ENCODE data around the gene CHAC1. TPM values are rescaled to one million over a fixed set of nuclear protein-coding genes. Genes with fewer than 3 reads are reported as not detected.
A peak's percentile ranks its signal among the peaks of the same experiment; 100 is the strongest.

CHAC1 gene
- total RNA-seq, 1 donor from 2014 or later, result 0.58 TPM

- DNase-seq (ENCODE audit: low spot score), result no peak
- no peak for ATAC-seq
- intact Hi-C loops (cut with DNase I), result no loop called here
Observed at GRCh38 chr15:40921949-40922607, 31.2 kb upstream of the CHAC1 start.

DNA sequence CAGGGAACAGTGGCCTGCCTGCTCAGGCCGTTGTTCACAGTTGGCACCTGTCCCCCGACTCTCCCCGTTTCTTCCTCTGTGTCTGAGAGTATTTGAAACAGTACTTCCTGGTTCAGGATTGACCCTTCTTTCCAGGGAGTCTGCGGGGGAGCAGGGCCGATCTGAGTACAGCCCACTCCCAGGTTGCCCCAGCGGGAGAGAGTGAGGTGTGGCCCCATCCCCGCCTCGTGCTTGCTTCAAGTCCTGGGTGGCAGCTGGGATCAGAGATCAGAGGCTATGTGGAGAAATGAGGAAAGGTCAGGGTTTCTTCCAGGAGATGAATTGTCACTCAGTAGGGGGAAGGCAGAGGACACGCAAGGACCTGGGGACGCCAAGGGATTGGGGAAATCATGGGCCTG is 30.7 kb upstream of the CHAC1 start:
- DNase-seq (ENCODE audit: low spot score), result no peak
- ATAC-seq, result no peak
- intact Hi-C loops (cut with DNase I), result no loop called here

DNA sequence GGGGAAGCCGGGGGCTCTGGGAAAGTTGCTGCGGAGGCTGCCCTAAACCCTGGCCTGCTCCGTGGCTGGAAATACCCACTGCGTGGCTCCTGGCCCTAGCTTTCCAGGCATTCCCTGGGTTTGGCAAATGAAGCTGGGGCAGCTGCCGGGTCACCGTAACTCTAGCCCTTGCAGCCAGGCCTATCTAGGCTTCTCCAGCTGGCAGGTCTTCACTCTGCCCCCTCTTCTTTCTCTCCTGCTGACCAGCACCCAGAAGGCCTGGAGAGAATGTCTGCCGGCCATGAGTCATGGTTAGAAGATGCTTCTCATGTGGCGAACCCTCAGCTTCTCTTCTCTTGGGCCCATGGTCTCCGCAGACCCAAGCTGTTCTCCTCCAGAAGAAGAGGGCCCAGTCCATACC is 29.7 kb upstream of the CHAC1 start:
- DNase-seq (ENCODE audit: low spot score) (no peak), ATAC-seq (no peak)
- intact Hi-C loops (cut with DNase I), result no loop called here

DNA sequence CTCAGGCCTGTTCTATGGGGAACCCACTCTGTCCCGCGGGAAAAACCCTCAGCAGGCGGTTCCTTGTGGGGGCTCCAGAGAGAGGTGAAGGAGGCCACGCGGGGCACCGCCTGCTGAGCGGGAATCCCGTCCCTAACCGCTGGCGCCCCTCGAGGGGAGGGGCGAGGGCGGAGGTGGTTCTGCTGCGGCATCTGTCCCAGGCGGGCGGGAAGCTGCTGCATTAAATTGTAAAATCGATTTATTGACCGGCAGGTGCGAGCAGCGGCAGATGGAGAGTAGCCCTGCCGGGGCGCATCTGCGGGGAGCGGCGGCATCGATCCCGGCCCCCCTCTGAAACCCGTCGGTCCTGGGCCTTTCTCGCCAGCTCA is 27.8 kb upstream of the CHAC1 start:
- ATAC-seq, result no peak
- no peak for DNase-seq (ENCODE audit: low spot score)
- intact Hi-C loops (cut with DNase I), result no loop called here

DNA sequence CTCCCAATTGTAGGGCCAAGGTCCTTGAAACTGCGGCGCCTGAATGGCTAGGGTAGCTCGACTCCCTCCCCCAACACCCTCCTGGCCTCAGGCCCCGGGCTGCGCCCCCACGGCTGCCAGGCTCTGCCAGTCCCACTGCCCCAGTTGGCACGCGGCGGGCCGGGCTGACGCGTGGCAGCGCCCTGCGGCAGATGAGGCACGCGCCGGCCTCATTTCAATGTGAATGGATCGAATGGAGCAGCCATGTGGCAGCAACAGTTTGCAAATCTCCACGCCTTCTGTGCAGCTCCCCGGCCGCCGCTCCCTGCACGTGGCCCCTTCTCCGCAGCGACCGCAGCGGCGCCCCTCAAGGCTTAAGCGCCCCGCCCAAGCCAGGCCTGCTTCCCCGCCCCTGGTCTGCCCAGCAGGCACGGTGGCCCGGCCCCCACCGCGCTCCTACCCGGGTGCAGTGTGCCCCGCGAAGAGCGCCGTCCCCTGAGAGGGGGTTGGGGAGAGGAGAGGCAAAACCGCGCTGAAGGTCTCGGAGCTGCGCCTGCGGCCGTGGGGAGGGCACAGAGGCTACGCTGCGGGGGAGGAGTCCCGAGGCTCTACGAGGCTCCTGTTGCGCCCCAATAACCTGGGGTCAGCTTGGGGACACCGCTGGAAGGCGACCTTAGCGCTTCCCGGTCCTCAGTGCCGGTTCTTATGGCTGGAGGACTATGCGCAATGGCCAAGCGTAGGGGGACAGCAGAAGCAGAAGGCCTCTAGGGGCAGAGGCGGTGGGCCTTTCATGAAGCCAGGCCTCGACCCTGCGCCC is 27.2 kb upstream of the CHAC1 start:
- intact Hi-C loops (cut with DNase I), result no loop called here
- DNase-seq (ENCODE audit: low spot score), result no peak
- no peak for ATAC-seq

DNA sequence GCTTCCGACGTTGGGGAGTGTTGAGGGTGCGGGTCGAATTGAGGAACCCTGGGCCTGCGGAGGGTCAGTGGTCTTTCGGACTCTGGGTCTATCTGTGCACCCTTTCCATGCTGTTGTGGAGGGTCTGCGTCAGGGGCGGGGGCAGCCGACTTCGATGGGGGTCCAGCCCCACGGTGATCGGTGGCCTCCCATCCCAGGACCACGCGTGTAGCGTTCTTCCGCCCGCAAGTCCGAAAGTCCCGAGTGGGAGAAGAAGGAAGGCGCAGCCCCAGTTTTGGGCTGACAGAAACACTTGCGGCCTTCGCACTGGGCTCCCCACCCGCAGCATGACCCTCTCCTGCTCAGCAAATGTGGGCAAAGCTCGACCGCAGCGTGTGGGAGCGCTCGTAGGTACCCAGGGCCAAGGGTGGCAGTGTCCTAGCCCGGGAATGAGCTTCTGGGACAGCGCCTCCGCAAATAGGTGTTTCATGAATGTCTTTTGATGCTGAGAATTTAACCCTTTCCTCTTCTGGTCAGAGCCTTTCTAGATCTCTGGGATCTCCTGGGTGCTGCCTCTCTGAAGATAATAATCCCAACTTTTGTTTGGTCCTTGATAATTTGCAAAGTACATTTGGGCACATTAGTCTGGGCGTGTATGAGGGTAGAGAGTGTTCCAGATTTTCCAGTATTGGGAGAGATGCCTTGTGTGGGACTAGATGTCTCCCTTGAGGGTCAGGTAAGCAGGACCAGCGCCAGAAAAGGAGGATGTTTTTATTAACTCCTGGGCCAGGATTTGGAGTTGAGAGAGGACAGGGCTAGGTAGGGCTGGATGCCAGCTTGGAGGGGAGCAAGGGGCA is 26.4 kb upstream of the CHAC1 start:
- intact Hi-C loops (cut with DNase I), result no loop called here
- DNase-seq (ENCODE audit: low spot score) (no peak), ATAC-seq (no peak)

DNA sequence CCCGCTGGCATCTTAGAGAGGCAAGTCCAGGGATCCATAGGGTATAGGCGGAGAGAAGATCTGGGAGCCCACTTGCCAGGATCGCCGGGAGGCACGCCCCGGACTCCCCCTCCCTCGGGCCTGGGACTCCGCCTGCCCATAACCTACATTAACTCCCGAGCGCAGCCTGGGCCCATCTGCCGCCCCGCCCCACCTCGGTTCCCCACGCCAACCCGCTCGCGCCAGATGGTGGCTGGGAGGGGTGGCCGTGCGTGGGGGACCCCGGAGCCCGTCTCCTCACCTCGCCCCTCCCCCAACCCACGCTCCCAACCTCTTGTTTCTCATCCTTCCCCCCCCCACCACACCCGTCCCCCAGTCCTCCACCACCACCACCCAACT is 25.8 kb upstream of the CHAC1 start:
- intact Hi-C loops (cut with DNase I), result no loop called here
- ATAC-seq, result no peak

GRCh38 chr15:40927873-40928806 is 25.1 kb upstream of the CHAC1 start:
- intact Hi-C loops (cut with DNase I), result no loop called here
- ATAC-seq, result no peak
- DNase-seq (ENCODE audit: low spot score), result no peak

More for the DNA sequence above, 25.8 kb upstream of the CHAC1 start:
- no peak for DNase-seq (ENCODE audit: low spot score)

- ATAC-seq (peak; percentile 31), DNase-seq (ENCODE audit: low spot score) (no peak)
- intact Hi-C loops (cut with DNase I), result no loop called here
Observed at GRCh38 chr15:40928821-40929659, 24.2 kb upstream of the CHAC1 start, which contains the start of gene DLL4. Gene DLL4, plus strand, starts transcription at chr15:40929340. Its CDS starts 329 bp downstream, at chr15:40929669.

DNA sequence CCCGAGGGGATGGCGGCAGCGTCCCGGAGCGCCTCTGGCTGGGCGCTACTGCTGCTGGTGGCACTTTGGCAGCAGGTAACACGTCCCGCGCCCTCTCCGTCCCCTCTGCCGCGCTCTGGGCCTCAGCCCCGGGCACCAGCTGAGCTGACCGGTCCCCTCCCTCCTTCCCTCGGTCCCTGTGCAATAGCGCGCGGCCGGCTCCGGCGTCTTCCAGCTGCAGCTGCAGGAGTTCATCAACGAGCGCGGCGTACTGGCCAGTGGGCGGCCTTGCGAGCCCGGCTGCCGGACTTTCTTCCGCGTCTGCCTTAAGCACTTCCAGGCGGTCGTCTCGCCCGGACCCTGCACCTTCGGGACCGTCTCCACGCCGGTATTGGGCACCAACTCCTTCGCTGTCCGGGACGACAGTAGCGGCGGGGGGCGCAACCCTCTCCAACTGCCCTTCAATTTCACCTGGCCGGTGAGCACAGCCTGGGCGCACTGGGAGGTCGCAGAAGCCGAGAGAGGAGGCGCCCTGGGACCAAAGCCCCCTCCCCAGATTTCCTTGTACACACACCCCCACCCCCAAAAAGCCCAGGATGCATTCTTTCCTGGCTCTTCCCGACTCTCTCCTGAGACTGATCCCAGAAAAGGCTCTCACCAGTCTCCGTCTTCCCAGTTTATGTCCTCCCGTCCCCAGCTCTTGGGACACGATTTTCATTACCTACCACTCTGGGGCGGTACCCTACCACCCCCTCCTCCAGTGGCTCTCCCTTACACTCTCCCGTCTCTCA is 23.4 kb upstream of the CHAC1 start:
- ATAC-seq (peak; percentile 50), DNase-seq (ENCODE audit: low spot score) (peak; percentile 78)
- intact Hi-C loops (cut with DNase I), result no loop called here

- ATAC-seq (peak; percentile 7), DNase-seq (ENCODE audit: low spot score) (no peak)
- intact Hi-C loops (cut with DNase I), result no loop called here
Observed at GRCh38 chr15:40930430-40931299, 22.6 kb upstream of the CHAC1 start.

- no peak for DNase-seq (ENCODE audit: low spot score)
- intact Hi-C loops (cut with DNase I), result no loop called here
Observed at GRCh38 chr15:40931300-40932142, 21.8 kb upstream of the CHAC1 start.

GRCh38 chr15:40932156-40932555 is 21.1 kb upstream of the CHAC1 start:
- no peak for DNase-seq (ENCODE audit: low spot score)
- no peak for ATAC-seq
- intact Hi-C loops (cut with DNase I), result no loop called here

More at GRCh38 chr15:40931300-40932142, 21.8 kb upstream of the CHAC1 start:
- no peak for ATAC-seq

DNA sequence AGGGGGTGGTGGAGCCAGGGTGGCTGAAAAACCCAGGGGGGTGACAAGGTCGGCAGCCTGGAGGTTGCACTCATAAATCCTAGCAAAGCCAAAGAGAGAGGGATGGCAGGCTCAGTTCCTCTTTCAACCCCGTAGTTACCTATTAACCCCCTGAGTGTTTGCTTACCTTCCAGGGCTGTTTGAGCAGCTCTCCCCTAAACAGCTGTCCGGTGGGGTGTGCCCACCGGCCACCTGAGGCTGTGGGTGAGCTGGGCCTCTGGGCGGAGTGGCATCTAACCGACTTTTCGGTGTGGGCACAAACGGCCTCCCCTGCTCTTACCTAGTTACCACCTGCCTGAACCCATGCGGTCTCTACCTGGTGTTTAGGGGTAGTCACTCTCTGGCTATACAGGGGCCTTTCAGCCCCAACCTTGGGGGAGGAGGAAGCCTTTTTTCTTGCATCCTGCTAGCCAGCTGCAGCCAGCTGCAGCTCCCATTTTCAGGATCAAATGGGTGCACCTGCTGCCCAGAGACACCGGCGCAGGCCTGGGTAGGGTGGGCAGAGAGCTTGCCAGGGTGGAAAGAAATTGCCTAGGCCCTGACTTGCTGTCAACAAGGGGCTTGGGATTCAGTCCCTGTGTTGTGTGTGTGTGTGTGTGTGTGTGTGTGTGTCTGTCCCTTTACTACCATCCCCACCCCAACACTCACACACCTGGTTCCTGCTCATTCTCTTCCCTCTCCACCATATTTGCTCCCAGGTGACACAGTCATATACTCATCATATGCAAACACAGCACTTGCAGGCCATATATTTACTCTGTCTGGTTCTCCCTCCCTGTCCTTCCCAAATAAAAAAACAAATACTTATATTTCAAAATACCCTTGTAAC is 20.4 kb upstream of the CHAC1 start:
- DNase-seq (ENCODE audit: low spot score) (no peak), ATAC-seq (no peak)
- intact Hi-C loops (cut with DNase I), result no loop called here

DNA sequence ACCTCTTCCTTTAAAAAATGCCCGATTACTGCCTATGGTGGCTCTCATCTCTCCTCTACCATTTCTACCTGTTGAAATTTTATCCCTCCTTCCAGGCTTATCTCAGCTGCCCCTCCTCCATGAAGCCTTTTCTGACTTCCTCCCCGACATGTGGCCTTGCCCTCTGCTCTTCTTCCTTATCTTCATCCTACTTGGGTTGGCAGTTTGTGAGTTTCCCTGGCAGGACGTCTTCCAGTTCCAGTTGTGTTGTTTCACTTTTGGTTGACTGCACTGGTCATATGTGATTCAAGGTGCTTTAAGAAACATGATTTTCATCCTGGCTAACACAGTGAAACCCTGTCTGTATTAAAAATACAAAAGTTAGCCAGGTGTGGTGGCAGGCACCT is 19.8 kb upstream of the CHAC1 start:
- intact Hi-C loops (cut with DNase I), result no loop called here
- ATAC-seq (no peak), DNase-seq (ENCODE audit: low spot score) (no peak)

All from sciatic nerve (tissue), 2 donors.